Gastroesophageal sphincter (tissue), 3 donors: ENCODE results near the gene WNK2.

ENCODE experiments used
- POLR2A ChIP-seq, 2 donors: fragments of 450-650 bp; IDR thresholded peaks; one replicate each; pipeline ENCODE4 v1.6.1; 2017; ENCODE audit warnings: antibody characterized with exemption in 2 of 2, mild to moderate bottlenecking in 2 of 2, moderate library complexity in 1 of 2
- POLR2AphosphoS5 ChIP-seq: sonication (generic); formaldehyde crosslinking; IDR thresholded peaks from one replicate; pipeline ENCODE4 v1.6.1; 2017; ENCODE audit warnings: antibody characterized with exemption
- TF ChIP-seq, protein P1 (sequence below), 4 experiments: fragments of 200-600 bp in 2 of 4; fragments of 450-650 bp in 2 of 4; sonication (generic) in 1 of 4; IDR thresholded peaks; one replicate each; pipeline ENCODE4 v1.5.1; 2017 to 2019; ENCODE audit warnings: antibody characterized with exemption in 4 of 4, mild to moderate bottlenecking in 2 of 4, moderate library complexity in 2 of 4

DNA sequence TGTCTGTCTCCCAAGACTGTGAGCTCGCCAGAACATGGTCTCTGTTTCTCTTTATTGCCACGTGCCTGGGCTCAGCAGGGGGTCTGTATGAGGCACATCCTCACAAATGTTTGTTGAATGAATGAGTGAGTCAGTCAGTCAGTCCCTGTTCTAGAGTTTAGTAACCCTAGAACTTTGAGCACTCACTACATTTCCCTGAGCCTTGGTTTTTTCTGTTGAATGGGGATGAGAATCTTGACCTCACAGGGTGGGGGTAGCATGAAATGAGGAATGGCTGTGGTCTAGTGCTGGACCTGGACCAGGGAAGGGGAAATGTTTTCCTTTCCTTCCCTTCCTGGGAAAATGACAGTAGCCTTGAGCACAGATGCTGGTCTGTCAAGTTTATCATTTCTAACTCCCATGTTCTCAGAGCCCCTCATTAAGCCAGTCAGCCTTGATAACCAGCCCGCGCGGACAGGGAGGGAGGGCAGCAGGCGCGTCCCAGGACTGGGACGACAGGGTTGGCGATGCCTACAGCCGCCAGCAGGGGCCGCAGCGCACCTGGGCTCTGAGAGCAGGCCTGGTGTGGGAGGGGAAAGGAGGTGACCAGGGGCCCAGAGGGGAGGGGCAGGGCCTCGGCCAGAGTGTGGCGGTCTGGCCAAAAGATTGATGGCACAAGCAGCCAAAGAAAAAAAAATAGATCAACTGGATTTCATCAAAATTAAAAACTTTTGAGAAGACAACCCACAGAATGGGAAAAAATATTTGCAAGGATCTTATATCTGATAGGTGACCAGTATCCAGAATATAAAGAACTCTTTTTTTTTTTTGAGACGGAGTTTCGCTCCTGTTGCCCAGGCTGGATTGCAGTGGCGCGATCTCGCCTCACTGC lies 24.1 kb upstream of the WNK2 start:
- no peak for TF ChIP-seq POLR2A (IDR thresholded peaks at IDR 0.05)
- TF ChIP-seq, protein P1, sequence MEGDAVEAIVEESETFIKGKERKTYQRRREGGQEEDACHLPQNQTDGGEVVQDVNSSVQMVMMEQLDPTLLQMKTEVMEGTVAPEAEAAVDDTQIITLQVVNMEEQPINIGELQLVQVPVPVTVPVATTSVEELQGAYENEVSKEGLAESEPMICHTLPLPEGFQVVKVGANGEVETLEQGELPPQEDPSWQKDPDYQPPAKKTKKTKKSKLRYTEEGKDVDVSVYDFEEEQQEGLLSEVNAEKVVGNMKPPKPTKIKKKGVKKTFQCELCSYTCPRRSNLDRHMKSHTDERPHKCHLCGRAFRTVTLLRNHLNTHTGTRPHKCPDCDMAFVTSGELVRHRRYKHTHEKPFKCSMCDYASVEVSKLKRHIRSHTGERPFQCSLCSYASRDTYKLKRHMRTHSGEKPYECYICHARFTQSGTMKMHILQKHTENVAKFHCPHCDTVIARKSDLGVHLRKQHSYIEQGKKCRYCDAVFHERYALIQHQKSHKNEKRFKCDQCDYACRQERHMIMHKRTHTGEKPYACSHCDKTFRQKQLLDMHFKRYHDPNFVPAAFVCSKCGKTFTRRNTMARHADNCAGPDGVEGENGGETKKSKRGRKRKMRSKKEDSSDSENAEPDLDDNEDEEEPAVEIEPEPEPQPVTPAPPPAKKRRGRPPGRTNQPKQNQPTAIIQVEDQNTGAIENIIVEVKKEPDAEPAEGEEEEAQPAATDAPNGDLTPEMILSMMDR (IDR thresholded peaks at IDR 0.05) = peak in 3 of 4 experiments; percentile 95 to 98 (median 95)
- peak; percentile 48 for TF ChIP-seq POLR2AphosphoS5
